ENCODE results near the gene MRPL39.

DNA sequence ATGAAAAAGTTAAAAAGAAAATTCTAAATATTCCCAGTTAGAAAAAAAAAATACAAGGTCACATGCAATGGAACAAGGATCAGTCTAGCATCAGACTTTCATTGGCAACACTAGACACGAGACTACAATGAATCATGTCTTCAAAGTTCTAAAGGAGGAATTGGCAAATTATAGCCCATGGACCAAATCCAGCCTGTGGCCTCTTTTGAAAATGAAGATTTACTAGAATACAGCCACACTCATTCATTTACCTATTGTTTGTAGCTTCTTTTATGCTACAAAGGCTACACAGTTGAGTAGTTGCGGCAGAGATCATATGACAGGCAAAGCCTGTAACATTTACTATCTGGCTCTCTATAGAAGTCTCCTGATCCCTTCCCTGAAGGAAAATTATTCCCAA, 71.4 kb downstream of the MRPL39 start:
- no peak for TF ChIP-seq POLR2AphosphoS5 (IDR thresholded peaks at IDR 0.05; ENCODE audit: low read depth)
- no peak for TF ChIP-seq EZH2phosphoT487 (IDR thresholded peaks at IDR 0.05; ENCODE audit: unreplicated experiment)
- TF ChIP-seq REST (IDR thresholded peaks at IDR 0.05; ENCODE audit: unreplicated experiment), result no peak
- no peak for TF ChIP-seq CTCF (conservative IDR thresholded peaks at IDR 0.05; ENCODE audit: low read depth in 2 of 2)
- TF ChIP-seq EZH2 (IDR thresholded peaks at IDR 0.05; ENCODE audit: low read depth, unreplicated experiment), result no peak
- TF ChIP-seq, protein P1, sequence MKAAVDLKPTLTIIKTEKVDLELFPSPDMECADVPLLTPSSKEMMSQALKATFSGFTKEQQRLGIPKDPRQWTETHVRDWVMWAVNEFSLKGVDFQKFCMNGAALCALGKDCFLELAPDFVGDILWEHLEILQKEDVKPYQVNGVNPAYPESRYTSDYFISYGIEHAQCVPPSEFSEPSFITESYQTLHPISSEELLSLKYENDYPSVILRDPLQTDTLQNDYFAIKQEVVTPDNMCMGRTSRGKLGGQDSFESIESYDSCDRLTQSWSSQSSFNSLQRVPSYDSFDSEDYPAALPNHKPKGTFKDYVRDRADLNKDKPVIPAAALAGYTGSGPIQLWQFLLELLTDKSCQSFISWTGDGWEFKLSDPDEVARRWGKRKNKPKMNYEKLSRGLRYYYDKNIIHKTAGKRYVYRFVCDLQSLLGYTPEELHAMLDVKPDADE (IDR thresholded peaks at IDR 0.05), result no peak
- no peak for TF ChIP-seq NANOG (IDR thresholded peaks at IDR 0.05; ENCODE audit: borderline replicate concordance)
- TF ChIP-seq, protein P2, sequence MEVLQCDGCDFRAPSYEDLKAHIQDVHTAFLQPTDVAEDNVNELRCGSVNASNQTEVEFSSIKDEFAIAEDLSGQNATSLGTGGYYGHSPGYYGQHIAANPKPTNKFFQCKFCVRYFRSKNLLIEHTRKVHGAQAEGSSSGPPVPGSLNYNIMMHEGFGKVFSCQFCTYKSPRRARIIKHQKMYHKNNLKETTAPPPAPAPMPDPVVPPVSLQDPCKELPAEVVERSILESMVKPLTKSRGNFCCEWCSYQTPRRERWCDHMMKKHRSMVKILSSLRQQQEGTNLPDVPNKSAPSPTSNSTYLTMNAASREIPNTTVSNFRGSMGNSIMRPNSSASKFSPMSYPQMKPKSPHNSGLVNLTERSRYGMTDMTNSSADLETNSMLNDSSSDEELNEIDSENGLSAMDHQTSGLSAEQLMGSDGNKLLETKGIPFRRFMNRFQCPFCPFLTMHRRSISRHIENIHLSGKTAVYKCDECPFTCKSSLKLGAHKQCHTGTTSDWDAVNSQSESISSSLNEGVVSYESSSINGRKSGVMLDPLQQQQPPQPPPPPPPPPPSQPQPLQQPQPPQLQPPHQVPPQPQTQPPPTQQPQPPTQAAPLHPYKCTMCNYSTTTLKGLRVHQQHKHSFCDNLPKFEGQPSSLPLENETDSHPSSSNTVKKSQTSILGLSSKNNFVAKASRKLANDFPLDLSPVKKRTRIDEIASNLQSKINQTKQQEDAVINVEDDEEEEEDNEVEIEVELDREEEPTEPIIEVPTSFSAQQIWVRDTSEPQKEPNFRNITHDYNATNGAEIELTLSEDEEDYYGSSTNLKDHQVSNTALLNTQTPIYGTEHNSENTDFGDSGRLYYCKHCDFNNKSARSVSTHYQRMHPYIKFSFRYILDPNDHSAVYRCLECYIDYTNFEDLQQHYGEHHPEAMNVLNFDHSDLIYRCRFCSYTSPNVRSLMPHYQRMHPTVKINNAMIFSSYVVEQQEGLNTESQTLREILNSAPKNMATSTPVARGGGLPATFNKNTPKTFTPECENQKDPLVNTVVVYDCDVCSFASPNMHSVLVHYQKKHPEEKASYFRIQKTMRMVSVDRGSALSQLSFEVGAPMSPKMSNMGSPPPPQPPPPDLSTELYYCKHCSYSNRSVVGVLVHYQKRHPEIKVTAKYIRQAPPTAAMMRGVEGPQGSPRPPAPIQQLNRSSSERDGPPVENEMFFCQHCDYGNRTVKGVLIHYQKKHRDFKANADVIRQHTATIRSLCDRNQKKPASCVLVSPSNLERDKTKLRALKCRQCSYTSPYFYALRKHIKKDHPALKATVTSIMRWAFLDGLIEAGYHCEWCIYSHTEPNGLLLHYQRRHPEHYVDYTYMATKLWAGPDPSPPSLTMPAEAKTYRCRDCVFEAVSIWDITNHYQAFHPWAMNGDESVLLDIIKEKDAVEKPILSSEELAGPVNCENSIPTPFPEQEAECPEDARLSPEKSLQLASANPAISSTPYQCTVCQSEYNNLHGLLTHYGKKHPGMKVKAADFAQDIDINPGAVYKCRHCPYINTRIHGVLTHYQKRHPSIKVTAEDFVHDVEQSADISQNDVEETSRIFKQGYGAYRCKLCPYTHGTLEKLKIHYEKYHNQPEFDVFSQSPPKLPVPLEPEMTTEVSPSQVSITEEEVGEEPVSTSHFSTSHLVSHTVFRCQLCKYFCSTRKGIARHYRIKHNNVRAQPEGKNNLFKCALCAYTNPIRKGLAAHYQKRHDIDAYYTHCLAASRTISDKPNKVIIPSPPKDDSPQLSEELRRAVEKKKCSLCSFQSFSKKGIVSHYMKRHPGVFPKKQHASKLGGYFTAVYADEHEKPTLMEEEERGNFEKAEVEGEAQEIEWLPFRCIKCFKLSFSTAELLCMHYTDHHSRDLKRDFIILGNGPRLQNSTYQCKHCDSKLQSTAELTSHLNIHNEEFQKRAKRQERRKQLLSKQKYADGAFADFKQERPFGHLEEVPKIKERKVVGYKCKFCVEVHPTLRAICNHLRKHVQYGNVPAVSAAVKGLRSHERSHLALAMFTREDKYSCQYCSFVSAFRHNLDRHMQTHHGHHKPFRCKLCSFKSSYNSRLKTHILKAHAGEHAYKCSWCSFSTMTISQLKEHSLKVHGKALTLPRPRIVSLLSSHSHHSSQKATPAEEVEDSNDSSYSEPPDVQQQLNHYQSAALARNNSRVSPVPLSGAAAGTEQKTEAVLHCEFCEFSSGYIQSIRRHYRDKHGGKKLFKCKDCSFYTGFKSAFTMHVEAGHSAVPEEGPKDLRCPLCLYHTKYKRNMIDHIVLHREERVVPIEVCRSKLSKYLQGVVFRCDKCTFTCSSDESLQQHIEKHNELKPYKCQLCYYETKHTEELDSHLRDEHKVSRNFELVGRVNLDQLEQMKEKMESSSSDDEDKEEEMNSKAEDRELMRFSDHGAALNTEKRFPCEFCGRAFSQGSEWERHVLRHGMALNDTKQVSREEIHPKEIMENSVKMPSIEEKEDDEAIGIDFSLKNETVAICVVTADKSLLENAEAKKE (CRISPR knock-in tag; IDR thresholded peaks at IDR 0.05), result no peak
- TF ChIP-seq CREB1 (CRISPR knock-in tag; IDR thresholded peaks at IDR 0.05; ENCODE audit: low read depth), result no peak
- no peak for TF ChIP-seq STAT1 (IDR thresholded peaks at IDR 0.05; ENCODE audit: unreplicated experiment)

Measured in GM23338 (cell line).